ENCODE results near the gene REXO5. TPM values are rescaled to one million over a fixed set of nuclear protein-coding genes. Genes with fewer than 3 reads are reported as not detected.

REXO5 gene, protein sequence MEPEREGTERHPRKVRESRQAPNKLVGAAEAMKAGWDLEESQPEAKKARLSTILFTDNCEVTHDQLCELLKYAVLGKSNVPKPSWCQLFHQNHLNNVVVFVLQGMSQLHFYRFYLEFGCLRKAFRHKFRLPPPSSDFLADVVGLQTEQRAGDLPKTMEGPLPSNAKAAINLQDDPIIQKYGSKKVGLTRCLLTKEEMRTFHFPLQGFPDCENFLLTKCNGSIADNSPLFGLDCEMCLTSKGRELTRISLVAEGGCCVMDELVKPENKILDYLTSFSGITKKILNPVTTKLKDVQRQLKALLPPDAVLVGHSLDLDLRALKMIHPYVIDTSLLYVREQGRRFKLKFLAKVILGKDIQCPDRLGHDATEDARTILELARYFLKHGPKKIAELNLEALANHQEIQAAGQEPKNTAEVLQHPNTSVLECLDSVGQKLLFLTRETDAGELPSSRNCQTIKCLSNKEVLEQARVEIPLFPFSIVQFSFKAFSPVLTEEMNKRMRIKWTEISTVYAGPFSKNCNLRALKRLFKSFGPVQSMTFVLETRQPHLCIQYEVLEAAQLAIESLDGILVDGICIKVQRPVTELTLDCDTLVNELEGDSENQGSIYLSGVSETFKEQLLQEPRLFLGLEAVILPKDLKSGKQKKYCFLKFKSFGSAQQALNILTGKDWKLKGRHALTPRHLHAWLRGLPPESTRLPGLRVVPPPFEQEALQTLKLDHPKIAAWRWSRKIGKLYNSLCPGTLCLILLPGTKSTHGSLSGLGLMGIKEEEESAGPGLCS
- total RNA-seq: 10 to 100 TPM; 12.1 to 67.1 TPM

DNA sequence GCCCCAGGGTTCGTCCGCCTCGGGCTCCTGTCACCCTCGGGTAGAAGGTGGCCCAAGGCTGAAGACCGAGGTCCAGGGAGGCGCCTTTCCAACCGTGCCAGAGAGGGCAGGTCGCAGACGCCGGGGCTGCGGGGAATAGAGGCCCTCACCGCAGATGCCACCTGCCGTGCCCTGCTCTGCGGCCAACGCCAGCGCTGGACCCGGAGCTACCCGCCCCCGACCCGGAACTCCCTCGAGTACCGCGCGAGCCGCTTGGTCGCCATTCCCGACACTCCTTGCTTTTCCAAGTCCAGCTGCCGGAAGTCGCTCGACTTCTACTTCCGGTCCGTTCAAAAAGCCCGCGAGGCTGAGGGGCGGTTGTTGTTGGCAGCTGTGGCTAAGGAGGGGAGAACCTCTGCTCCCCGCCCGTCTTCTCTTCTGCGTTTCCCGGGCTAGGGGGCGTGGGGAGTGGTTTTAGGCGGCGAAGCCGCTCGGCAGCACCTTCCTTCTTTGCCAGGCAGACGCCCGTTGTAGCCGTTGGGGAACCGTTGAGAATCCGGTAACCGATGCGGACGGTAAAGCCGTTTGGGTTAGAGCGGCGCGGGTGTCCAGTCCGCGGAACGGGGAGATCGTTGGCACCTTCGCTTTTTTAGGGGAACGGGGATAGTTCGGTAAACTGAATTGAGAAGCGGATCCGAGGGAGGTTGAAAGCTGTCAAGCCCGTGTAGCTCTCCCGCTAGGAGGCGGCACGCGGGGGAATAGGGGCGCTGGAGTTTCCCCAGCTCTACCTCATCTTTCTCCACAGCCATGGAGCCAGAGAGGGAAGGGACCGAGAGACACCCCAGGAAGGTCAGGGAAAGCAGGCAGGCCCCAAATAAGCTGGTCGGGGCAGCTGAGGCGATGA, at the start of gene REXO5, which contains the start of gene ERI2:
Gene REXO5, plus strand, starts transcription at position 360 of the 883 bp plus-strand sequence. Its CDS starts 427 bp downstream, at position 787.
Gene ERI2, minus strand, starts transcription at position 305 of the 883 bp plus-strand sequence. Its CDS starts 42 bp downstream, at position 263.
- intact Hi-C loops (cut with DNase I): loop anchor here (5.0 to 10.0 kb wide), 3 partner anchors 46 to 278 kb away; no protein-coding TSS in a partner anchor
- peak within 1 kb of the TSS; percentile 63 to 69 for H3K4me3 ChIP-seq
- H3K36me3 ChIP-seq: no peaks in the 10 kb centered on the region
- H3K9me3 ChIP-seq: no peaks in the 10 kb centered on the region
- peak within 1 kb of the TSS; percentile 95 to 96 for H3K27ac ChIP-seq
- DNase-seq (ENCODE audit: low spot score): peak; percentile 90
- H3K27me3 ChIP-seq (replicated peaks; ENCODE audit: insufficient read depth): no peaks in the 10 kb centered on the region
- under 1% methylated on average over 57 of the region's 74 CpGs for WGBS
- TF ChIP-seq CTCF (IDR thresholded peaks at IDR 0.05) (peak; percentile 34 to 43 (median 38)), POLR2AphosphoS5 (IDR thresholded peaks at IDR 0.05) (peak; percentile 85), POLR2A (IDR thresholded peaks at IDR 0.05) (peak; percentile 78)
- H3K4me1 ChIP-seq (replicated peaks): peaks cover 9% of the 10 kb centered on the region

DNA sequence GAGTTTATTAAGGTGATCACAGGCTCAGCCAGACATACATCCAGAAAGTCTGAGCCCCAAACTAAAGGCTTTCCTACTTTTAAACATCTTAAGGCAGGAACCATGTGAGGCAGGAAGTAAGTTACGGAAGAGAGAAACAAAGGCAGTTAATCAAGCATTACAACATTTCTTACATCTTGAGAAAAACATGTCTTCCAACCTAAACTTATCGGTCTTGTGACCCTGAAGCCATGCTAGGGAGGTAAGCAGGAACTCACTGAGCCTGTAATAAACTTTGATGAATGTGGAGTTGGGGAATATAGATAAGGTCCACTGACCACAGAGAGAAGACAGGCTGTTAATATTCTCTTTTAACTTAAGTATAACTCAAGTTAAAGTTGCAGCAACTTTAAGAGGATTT, 46.0 kb upstream of the REXO5 start:
- no peak overlapping the region for H3K27ac ChIP-seq
- H3K27me3 ChIP-seq (replicated peaks; ENCODE audit: insufficient read depth): no peaks in the 10 kb centered on the region
- H3K4me1 ChIP-seq (replicated peaks): no peaks in the 10 kb centered on the region
- 85% methylated on average over 2 of the region's 2 CpGs for WGBS
- H3K36me3 ChIP-seq: no peaks in the 10 kb centered on the region
- DNase-seq (ENCODE audit: low spot score): no peak
- intact Hi-C loops (cut with DNase I): no loop called here
- no peaks in the 10 kb centered on the region for H3K9me3 ChIP-seq
- TF ChIP-seq CTCF (IDR thresholded peaks at IDR 0.05) (no peak), POLR2AphosphoS5 (IDR thresholded peaks at IDR 0.05) (no peak), POLR2A (IDR thresholded peaks at IDR 0.05) (no peak)
- H3K4me3 ChIP-seq: no peak overlapping the region

- Histone ChIP-seq H3K4me3 (no peak overlapping the region), H3K4me1 (replicated peaks) (no peaks in the 10 kb centered on the region), H3K9me3 (no peaks in the 10 kb centered on the region), H3K27me3 (replicated peaks; ENCODE audit: insufficient read depth) (no peaks in the 10 kb centered on the region), H3K27ac (no peak overlapping the region), H3K36me3 (no peaks in the 10 kb centered on the region)
- DNase-seq (ENCODE audit: low spot score): no peak
- intact Hi-C loops (cut with DNase I): no loop called here
- WGBS: 78% methylated on average over 1 of the region's 1 CpG
- TF ChIP-seq CTCF (IDR thresholded peaks at IDR 0.05) (no peak), POLR2A (IDR thresholded peaks at IDR 0.05) (no peak), POLR2AphosphoS5 (IDR thresholded peaks at IDR 0.05) (no peak)
Measured at GRCh38 chr16:20761175-20761574, 45.2 kb upstream of the REXO5 start.

- no peak for DNase-seq (ENCODE audit: low spot score)
- TF ChIP-seq CTCF (IDR thresholded peaks at IDR 0.05) (no peak), POLR2AphosphoS5 (IDR thresholded peaks at IDR 0.05) (no peak), POLR2A (IDR thresholded peaks at IDR 0.05) (no peak)
- intact Hi-C loops (cut with DNase I): no loop called here
- Histone ChIP-seq H3K4me1 (replicated peaks) (no peaks in the 10 kb centered on the region), H3K9me3 (no peaks in the 10 kb centered on the region), H3K27me3 (replicated peaks; ENCODE audit: insufficient read depth) (no peaks in the 10 kb centered on the region), H3K4me3 (no peak overlapping the region), H3K36me3 (no peaks in the 10 kb centered on the region), H3K27ac (peak overlapping the region; percentile 79 to 80)
- 90% methylated on average over 3 of the region's 3 CpGs for WGBS
Measured at GRCh38 chr16:20762404-20763123, 43.8 kb upstream of the REXO5 start.
